GM23338 (cell line): Measurements from ENCODE around the gene GUCA2B. TPM values are rescaled to one million over a fixed set of nuclear protein-coding genes. Genes with fewer than 3 reads are reported as not detected.

Source experiments
- ATAC-seq: fragments of 200-7000 bp; cut with Tn5 transposase; 3 replicates; pipeline ENCODE4 v1.9.1; 2020
- DNase-seq: peaks from one replicate; pipeline ENCODE4 v3.0.0-alpha.2; 2015; ENCODE audit warnings: low spot score
- H2AFZ ChIP-seq: fragments of 200-600 bp; sonication (generic); 2 replicates; pipeline ENCODE4 v1.8.0; 2016; ENCODE audit warnings: antibody characterized with exemption, mild to moderate bottlenecking, moderate library complexity
- H3F3A ChIP-seq: fragments of 200-600 bp; sonication (generic); replicated peaks from 2 replicates; pipeline ENCODE4 v1.8.0; 2017; ENCODE audit warnings: antibody characterized with exemption, mixed run types, low read depth
- H3K27ac ChIP-seq: fragments of 200-600 bp; sonication (generic); 2 replicates; pipeline ENCODE4 v1.6.1; 2016; ENCODE audit warnings: low read depth
- H3K27me3 ChIP-seq: fragments of 200-600 bp; sonication (generic); 2 replicates; pipeline ENCODE4 v1.8.0; 2016; ENCODE audit warnings: mild to moderate bottlenecking, mixed run types, moderate library complexity; ENCODE audit not compliant: insufficient read depth
- H3K36me3 ChIP-seq: fragments of 200-600 bp; sonication (generic); 2 replicates; pipeline ENCODE4 v1.8.0; 2016; ENCODE audit warnings: mild to moderate bottlenecking; ENCODE audit not compliant: insufficient read depth
- H3K4me1 ChIP-seq: fragments of 200-600 bp; sonication (generic); 2 replicates; pipeline ENCODE4 v1.8.0; 2016; ENCODE audit warnings: mild to moderate bottlenecking, moderate library complexity; ENCODE audit not compliant: insufficient read depth
- H3K4me2 ChIP-seq: fragments of 200-600 bp; sonication (generic); 2 replicates; pipeline ENCODE4 v1.7.1; 2017; ENCODE audit warnings: mixed run types
- H3K4me3 ChIP-seq: fragments of 200-600 bp; sonication (generic); 2 replicates; pipeline ENCODE4 v1.6.1; 2016; ENCODE audit warnings: mixed run types
- H3K79me2 ChIP-seq: fragments of 200-600 bp; sonication (generic); replicated peaks from 2 replicates; pipeline ENCODE4 v1.8.0; 2017; ENCODE audit warnings: mild to moderate bottlenecking; ENCODE audit not compliant: insufficient read depth
- H3K9me2 ChIP-seq: fragments of 200-600 bp; sonication (generic); 2 replicates; pipeline ENCODE4 v1.8.0; 2017; ENCODE audit not compliant: insufficient read depth
- H4K20me1 ChIP-seq: fragments of 200-600 bp; sonication (generic); replicated peaks from 2 replicates; pipeline ENCODE4 v1.8.0; 2017; ENCODE audit warnings: mild to moderate bottlenecking; ENCODE audit not compliant: insufficient read depth
- H3K27ac Mint-ChIP-seq: 2 replicates; pipeline ENCODE4 v1.8.0; 2020; ENCODE audit warnings: inconsistent platforms, mild to moderate bottlenecking, moderate library complexity, mixed read lengths
- H3K27me3 Mint-ChIP-seq: 3 replicates; pipeline ENCODE4 v1.8.0; 2022; ENCODE audit warnings: low read depth, mild to moderate bottlenecking, moderate library complexity, mixed read lengths, inconsistent platforms; ENCODE audit not compliant: insufficient read depth, poor library complexity
- H3K36me3 Mint-ChIP-seq: 3 replicates; pipeline ENCODE4 v1.8.0; 2021; ENCODE audit warnings: low read depth, mild to moderate bottlenecking, inconsistent platforms, moderate library complexity, mixed read lengths
- H3K4me1 Mint-ChIP-seq: 3 replicates; pipeline ENCODE4 v1.8.0; 2020; ENCODE audit warnings: mild to moderate bottlenecking, inconsistent platforms, mixed read lengths
- H3K4me3 Mint-ChIP-seq: 3 replicates; pipeline ENCODE4 v1.8.0; 2021; ENCODE audit warnings: moderate library complexity, mild to moderate bottlenecking, inconsistent platforms, mixed read lengths
- H3K9me3 Mint-ChIP-seq: 3 replicates; pipeline ENCODE4 v1.8.0; 2020; ENCODE audit warnings: moderate library complexity, mild to moderate bottlenecking, inconsistent platforms, mixed read lengths
- CREB1 ChIP-seq: fragments of 250-450 bp; sonication (Bioruptor Pico); IDR thresholded peaks from 2 replicates; pipeline ENCODE4 v1.5.0; 2020; ENCODE audit warnings: low read depth, mild to moderate bottlenecking, moderate library complexity
- EZH2 ChIP-seq: fragments of 200-600 bp; sonication (generic); IDR thresholded peaks from one replicate; pipeline ENCODE4 v1.8.0; 2017; ENCODE audit warnings: antibody characterized with exemption, mild to moderate bottlenecking, low read depth; ENCODE audit not compliant: unreplicated experiment
- EZH2phosphoT487 ChIP-seq: fragments of 200-600 bp; sonication (generic); IDR thresholded peaks from one replicate; pipeline ENCODE4 v1.8.1; 2018; ENCODE audit warnings: antibody characterized with exemption; ENCODE audit not compliant: unreplicated experiment
- JUNB ChIP-seq: IDR thresholded peaks from one replicate; pipeline ENCODE4 v1.6.1; 2016; ENCODE audit warnings: antibody characterized with exemption; ENCODE audit not compliant: unreplicated experiment
- NANOG ChIP-seq: IDR thresholded peaks from 2 replicates; pipeline ENCODE4 v1.6.1; 2016; ENCODE audit warnings: antibody characterized with exemption, borderline replicate concordance
- POLR2AphosphoS5 ChIP-seq: IDR thresholded peaks from 2 replicates; pipeline ENCODE4 v1.6.1; 2016; ENCODE audit warnings: antibody characterized with exemption, low read depth
- STAT1 ChIP-seq: IDR thresholded peaks from one replicate; pipeline ENCODE4 v1.6.1; 2016; ENCODE audit warnings: antibody characterized with exemption; ENCODE audit not compliant: unreplicated experiment
- ZNF114 ChIP-seq: fragments of 250-450 bp; sonication (Bioruptor Pico); IDR thresholded peaks from 2 replicates; pipeline ENCODE4 v1.5.0; 2020; ENCODE audit warnings: mild to moderate bottlenecking, moderate library complexity
- ZNF331 ChIP-seq: fragments of 250-450 bp; sonication (Bioruptor Pico); IDR thresholded peaks from 2 replicates; pipeline ENCODE4 v1.5.0; 2020; ENCODE audit warnings: low read depth, mild to moderate bottlenecking, moderate library complexity
- polyA plus RNA-seq: library from polyadenylated mRNA; unstranded; fragments of >200 nt; fragmentation: Nextera tagmentation; extraction: Ambion mirVana; gene quantifications from 2 replicates; pipeline ENCODE4 v1.2.1, GENCODE V29; 2016
- total RNA-seq: library from RNA; depleted of rRNA; stranded (reverse); fragments of >200 nt; shearing (Covaris generic); gene quantifications from 2 replicates; pipeline ENCODE4 v1.2.3, GENCODE V29; 2014
- TF ChIP-seq, protein P1 (sequence below): IDR thresholded peaks from one replicate; pipeline ENCODE4 v1.6.1; 2018; ENCODE audit warnings: antibody characterized with exemption; ENCODE audit not compliant: unreplicated experiment
- TF ChIP-seq, protein P2 (sequence below): IDR thresholded peaks from 2 replicates; pipeline ENCODE4 v1.6.1; 2016; ENCODE audit warnings: antibody characterized with exemption
- TF ChIP-seq, protein P3 (sequence below), 2 experiments: fragments of 200-600 bp in 1 of 2; sonication (generic) in 1 of 2; conservative IDR thresholded peaks; 2 replicates each; pipeline versions ENCODE4 v1.5.1 to v1.6.1; 2016 to 2017; ENCODE audit warnings: antibody characterized with exemption in 2 of 2, low read depth in 2 of 2, mild to moderate bottlenecking in 2 of 2, moderate library complexity in 1 of 2

The GUCA2B gene
- total and polyA plus RNA-seq, 2 experiments from 2014 or later, result not detected

DNA sequence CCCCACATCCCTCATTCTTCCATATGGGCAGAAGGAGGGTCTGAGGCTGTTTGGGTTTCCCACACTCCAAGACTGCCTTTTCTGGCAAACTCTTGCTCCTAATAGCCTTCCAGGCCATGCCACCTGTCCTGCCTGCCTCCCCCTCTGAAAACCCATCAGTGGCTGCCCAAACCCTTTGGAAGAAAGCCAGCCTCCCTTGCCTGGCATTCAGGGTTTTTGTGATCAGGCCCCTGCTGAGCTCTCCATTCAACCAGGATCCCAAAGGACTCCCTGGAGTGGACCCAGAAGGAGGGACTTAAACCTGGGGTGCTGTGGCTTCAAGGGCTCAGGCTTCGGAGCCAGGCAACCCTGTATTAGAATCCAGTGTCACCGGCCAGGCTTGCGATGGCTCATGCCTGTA lies 15.6 kb downstream of the GUCA2B start (continued):
- TF ChIP-seq CREB1 (CRISPR knock-in tag), result no peak
- no peak for TF ChIP-seq ZNF114
- TF ChIP-seq JUNB, result no peak
- TF ChIP-seq, protein P1, sequence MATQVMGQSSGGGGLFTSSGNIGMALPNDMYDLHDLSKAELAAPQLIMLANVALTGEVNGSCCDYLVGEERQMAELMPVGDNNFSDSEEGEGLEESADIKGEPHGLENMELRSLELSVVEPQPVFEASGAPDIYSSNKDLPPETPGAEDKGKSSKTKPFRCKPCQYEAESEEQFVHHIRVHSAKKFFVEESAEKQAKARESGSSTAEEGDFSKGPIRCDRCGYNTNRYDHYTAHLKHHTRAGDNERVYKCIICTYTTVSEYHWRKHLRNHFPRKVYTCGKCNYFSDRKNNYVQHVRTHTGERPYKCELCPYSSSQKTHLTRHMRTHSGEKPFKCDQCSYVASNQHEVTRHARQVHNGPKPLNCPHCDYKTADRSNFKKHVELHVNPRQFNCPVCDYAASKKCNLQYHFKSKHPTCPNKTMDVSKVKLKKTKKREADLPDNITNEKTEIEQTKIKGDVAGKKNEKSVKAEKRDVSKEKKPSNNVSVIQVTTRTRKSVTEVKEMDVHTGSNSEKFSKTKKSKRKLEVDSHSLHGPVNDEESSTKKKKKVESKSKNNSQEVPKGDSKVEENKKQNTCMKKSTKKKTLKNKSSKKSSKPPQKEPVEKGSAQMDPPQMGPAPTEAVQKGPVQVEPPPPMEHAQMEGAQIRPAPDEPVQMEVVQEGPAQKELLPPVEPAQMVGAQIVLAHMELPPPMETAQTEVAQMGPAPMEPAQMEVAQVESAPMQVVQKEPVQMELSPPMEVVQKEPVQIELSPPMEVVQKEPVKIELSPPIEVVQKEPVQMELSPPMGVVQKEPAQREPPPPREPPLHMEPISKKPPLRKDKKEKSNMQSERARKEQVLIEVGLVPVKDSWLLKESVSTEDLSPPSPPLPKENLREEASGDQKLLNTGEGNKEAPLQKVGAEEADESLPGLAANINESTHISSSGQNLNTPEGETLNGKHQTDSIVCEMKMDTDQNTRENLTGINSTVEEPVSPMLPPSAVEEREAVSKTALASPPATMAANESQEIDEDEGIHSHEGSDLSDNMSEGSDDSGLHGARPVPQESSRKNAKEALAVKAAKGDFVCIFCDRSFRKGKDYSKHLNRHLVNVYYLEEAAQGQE, result no peak
- TF ChIP-seq ZNF331 (CRISPR knock-in tag), result no peak
- TF ChIP-seq POLR2AphosphoS5, result no peak
- TF ChIP-seq EZH2, result no peak
- TF ChIP-seq, protein P2, sequence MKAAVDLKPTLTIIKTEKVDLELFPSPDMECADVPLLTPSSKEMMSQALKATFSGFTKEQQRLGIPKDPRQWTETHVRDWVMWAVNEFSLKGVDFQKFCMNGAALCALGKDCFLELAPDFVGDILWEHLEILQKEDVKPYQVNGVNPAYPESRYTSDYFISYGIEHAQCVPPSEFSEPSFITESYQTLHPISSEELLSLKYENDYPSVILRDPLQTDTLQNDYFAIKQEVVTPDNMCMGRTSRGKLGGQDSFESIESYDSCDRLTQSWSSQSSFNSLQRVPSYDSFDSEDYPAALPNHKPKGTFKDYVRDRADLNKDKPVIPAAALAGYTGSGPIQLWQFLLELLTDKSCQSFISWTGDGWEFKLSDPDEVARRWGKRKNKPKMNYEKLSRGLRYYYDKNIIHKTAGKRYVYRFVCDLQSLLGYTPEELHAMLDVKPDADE, result no peak
- no peak for TF ChIP-seq NANOG
- TF ChIP-seq EZH2phosphoT487, result no peak
- TF ChIP-seq, protein P3, sequence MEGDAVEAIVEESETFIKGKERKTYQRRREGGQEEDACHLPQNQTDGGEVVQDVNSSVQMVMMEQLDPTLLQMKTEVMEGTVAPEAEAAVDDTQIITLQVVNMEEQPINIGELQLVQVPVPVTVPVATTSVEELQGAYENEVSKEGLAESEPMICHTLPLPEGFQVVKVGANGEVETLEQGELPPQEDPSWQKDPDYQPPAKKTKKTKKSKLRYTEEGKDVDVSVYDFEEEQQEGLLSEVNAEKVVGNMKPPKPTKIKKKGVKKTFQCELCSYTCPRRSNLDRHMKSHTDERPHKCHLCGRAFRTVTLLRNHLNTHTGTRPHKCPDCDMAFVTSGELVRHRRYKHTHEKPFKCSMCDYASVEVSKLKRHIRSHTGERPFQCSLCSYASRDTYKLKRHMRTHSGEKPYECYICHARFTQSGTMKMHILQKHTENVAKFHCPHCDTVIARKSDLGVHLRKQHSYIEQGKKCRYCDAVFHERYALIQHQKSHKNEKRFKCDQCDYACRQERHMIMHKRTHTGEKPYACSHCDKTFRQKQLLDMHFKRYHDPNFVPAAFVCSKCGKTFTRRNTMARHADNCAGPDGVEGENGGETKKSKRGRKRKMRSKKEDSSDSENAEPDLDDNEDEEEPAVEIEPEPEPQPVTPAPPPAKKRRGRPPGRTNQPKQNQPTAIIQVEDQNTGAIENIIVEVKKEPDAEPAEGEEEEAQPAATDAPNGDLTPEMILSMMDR (conservative IDR thresholded peaks at IDR 0.05; ENCODE audit: low read depth in 2 of 2), result no peak

DNA sequence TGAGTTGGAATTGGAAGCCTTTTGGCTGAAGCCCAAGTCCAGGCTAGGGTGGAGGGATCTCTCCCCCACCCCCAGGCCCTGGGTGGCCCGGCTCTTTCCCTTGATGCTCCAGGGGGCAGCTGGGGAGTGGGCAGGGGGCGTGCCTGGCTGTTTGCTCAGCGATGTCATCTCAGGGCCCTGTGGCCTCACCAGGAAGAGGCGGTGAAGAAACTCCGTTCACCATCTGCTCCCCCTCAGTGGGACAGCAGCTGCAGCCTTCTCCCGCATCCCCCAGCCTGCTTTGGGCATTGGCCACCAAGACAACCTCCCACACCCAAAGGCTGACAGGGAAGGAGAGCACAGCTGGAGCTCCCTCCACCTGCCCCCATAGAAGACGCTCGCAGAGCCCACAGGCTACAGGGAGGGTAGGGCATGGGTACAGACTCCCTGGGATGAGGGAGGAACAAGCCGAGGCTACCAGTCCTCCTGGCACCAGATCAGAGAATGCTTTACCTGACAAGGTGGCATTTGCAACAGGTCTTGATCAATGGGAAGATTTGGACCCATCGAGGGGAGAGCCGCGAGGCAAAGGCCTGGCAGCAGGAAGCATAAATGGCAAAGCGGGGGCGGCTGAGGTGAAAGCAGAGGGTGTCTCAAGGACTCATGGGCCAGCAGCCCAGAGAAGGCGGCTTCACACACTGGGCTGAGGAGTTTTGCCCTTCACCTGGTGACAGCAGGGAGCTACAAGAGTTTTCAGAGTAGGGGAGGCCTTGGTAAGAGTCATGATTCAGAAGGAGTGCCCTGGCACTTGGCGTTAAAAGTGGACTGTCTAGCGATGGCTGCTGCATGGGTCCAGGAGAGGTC lies 17.8 kb downstream of the GUCA2B start:
- Histone ChIP-seq H4K20me1 (no peaks in the 10 kb centered on the region), H3K27me3 (no peaks in the 10 kb centered on the region), H3K4me3 (no peak overlapping the region), H3K27ac (no peak overlapping the region), H3K79me2 (no peaks in the 10 kb centered on the region), H3K4me1 (no peaks in the 10 kb centered on the region), H3K36me3 (no peaks in the 10 kb centered on the region), H3K4me2 (no peak overlapping the region), H3F3A (no peaks in the 10 kb centered on the region), H2AFZ (no peak overlapping the region), H3K9me2 (no peaks in the 10 kb centered on the region)
- Mint-ChIP-seq H3K27me3 (peaks cover 15% of the 10 kb centered on the region), H3K36me3 (no peaks in the 10 kb centered on the region), H3K9me3 (no peaks in the 10 kb centered on the region; the same call in 2 of the 3 replicates), H3K4me3 (no peak overlapping the region), H3K4me1 (peaks cover 11% of the 10 kb centered on the region; the same call in 2 of the 3 replicates), H3K27ac (no peak overlapping the region; the same call in 1 of the 2 replicates)
- no peak for ATAC-seq
- no peak for DNase-seq
- TF ChIP-seq, protein P1, result no peak
- TF ChIP-seq, protein P3 (conservative IDR thresholded peaks at IDR 0.05; ENCODE audit: low read depth in 2 of 2), result no peak
- TF ChIP-seq STAT1 (no peak), JUNB (no peak), EZH2phosphoT487 (no peak), ZNF331 (CRISPR knock-in tag) (no peak), NANOG (no peak), POLR2AphosphoS5 (no peak), CREB1 (CRISPR knock-in tag) (no peak), ZNF114 (no peak), EZH2 (no peak)
